K562 (cell line): ENCODE results near the gene ACHE. TPM values are rescaled to one million over a fixed set of nuclear protein-coding genes. Genes with fewer than 3 reads are reported as not detected.

Experiments used
- ARID3A ChIP-seq: IDR thresholded peaks from 2 replicates; pipeline ENCODE4 v1.6.1; 2012; ENCODE audit warnings: low read depth, low read length, improper control_type of control experiment, borderline replicate concordance
- ATF1 ChIP-seq, 2 experiments: fragments of 450-650 bp in 1 of 2; IDR thresholded peaks; 2 replicates each; pipeline ENCODE4 v1.6.1; 2016; ENCODE audit warnings: missing compliant biosample characterization in 1 of 2, missing genetic modification characterization in 1 of 2
- CSDE1 ChIP-seq, 2 experiments: fragments of 450-650 bp; IDR thresholded peaks; 2 replicates each; pipeline ENCODE4 v1.6.1; 2016; ENCODE audit warnings: mild to moderate bottlenecking in 1 of 2
- ESRRA ChIP-seq: fragments of 450-650 bp; IDR thresholded peaks from 2 replicates; pipeline ENCODE4 v1.6.1; 2014; ENCODE audit warnings: low read depth, mild to moderate bottlenecking, moderate library complexity, borderline replicate concordance
- GTF2E2 ChIP-seq: fragments of 200-800 bp; sonication (Bioruptor generic); IDR thresholded peaks from 2 replicates; pipeline ENCODE4 v1.6.1; 2016; ENCODE audit warnings: missing genetic modification characterization, missing compliant biosample characterization
- HDGF ChIP-seq: fragments of 450-650 bp; IDR thresholded peaks from 2 replicates; pipeline ENCODE4 v1.6.1; 2016
- JUND ChIP-seq, 2 experiments: IDR thresholded peaks; 2 replicates in 1 of 2; 3 replicates in 1 of 2; pipeline ENCODE4 v1.6.1; 2011; ENCODE audit warnings: borderline replicate concordance in 2 of 2, low read depth in 2 of 2, low read length in 2 of 2, improper control_type of control experiment in 1 of 2, missing biosample characterization in 1 of 2, missing genetic modification characterization in 1 of 2, missing genetic modification reagents in 1 of 2
- KDM2B ChIP-seq: fragments of 250-450 bp; sonication (Bioruptor Pico); IDR thresholded peaks from 2 replicates; pipeline ENCODE4 v1.8.0; 2021; ENCODE audit warnings: mild to moderate bottlenecking, moderate library complexity
- MCM7 ChIP-seq, 2 experiments: fragments of 450-650 bp; IDR thresholded peaks; 2 replicates each; pipeline ENCODE4 v1.6.1; 2016 to 2018
- PYGO2 ChIP-seq: fragments of 450-650 bp; IDR thresholded peaks from 2 replicates; pipeline ENCODE4 v1.6.1; 2016; ENCODE audit warnings: mild to moderate bottlenecking, missing genetic modification characterization, moderate library complexity, missing compliant biosample characterization
- RB1 ChIP-seq: fragments of 450-650 bp; IDR thresholded peaks from 2 replicates; pipeline ENCODE4 v1.6.1; 2017; ENCODE audit warnings: low read depth, mild to moderate bottlenecking
- TARDBP ChIP-seq: fragments of 450-650 bp; IDR thresholded peaks from 2 replicates; pipeline ENCODE4 v1.6.1; 2016
- ZC3H4 ChIP-seq: sonication (generic); formaldehyde crosslinking; IDR thresholded peaks from 2 replicates; pipeline ENCODE4 v1.9.0; 2021; ENCODE audit warnings: missing genetic modification reagents, borderline replicate concordance
- ZNF140 ChIP-seq: fragments of 250-450 bp; sonication (Bioruptor Pico); IDR thresholded peaks from 2 replicates; pipeline ENCODE4 v1.8.0; 2021; ENCODE audit warnings: moderate library complexity, mild to moderate bottlenecking, inconsistent platforms
- ZNF3 ChIP-seq: fragments of 250-450 bp; sonication (Bioruptor Pico); IDR thresholded peaks from 2 replicates; pipeline ENCODE4 v1.5.0; 2021; ENCODE audit warnings: mild to moderate bottlenecking, moderate library complexity
- ZNF41 ChIP-seq: fragments of 250-450 bp; sonication (Bioruptor Pico); conservative IDR thresholded peaks from 2 replicates; pipeline ENCODE4 v1.4.0; 2020; ENCODE audit warnings: mild to moderate bottlenecking
- polyA plus RNA-seq, 8 experiments: library from polyadenylated mRNA; depleted of rRNA in 4 of 8; stranded (reverse) in 5 of 8; unstranded in 3 of 8; fragments of >200 nt; fragmentation: Nextera tagmentation in 2 of 8; fragmentation: Illumina TruSeq in 1 of 8; extraction: Ambion mirVana in 2 of 8; extraction: Trizol in 1 of 8; gene quantifications; 2 replicates each; pipeline versions ENCODE4 v1.2.1 to v1.2.3, GENCODE V29; 2011 to 2014; ENCODE audit warnings: inconsistent platforms in 1 of 8, missing spikeins in 1 of 8
- total RNA-seq, 7 experiments: library from RNA; depleted of rRNA in 6 of 7; stranded (reverse); fragments of >200 nt in 6 of 7; fragmentation: Illumina TruSeq in 2 of 7; extraction: Trizol in 2 of 7; gene quantifications; 2 replicates each; pipeline versions ENCODE4 v1.2.1 to v1.2.3, GENCODE V29; 2011 to 2021; ENCODE audit warnings: low replicate concordance in 1 of 7
- TF ChIP-seq, protein P1 (sequence below): sonication (generic); formaldehyde crosslinking; IDR thresholded peaks from 2 replicates; pipeline ENCODE4 v1.8.1; 2023; ENCODE audit warnings: mild to moderate bottlenecking, missing genetic modification reagents
- TF ChIP-seq, protein P2 (sequence below): fragments of 450-650 bp; formaldehyde crosslinking; IDR thresholded peaks from 2 replicates; pipeline ENCODE4 v1.4.0; 2020; ENCODE audit warnings: mild to moderate bottlenecking, moderate library complexity
- TF ChIP-seq, protein P3 (sequence below): fragments of 250-450 bp; sonication (Bioruptor Pico); IDR thresholded peaks from 2 replicates; pipeline ENCODE4 v1.4.0; 2020; ENCODE audit warnings: mild to moderate bottlenecking, moderate library complexity, borderline replicate concordance
- TF ChIP-seq, protein P4 (sequence below), 2 experiments: fragments of 450-650 bp; IDR thresholded peaks; 2 replicates each; pipeline ENCODE4 v1.6.1; 2016

ACHE gene
- total and polyA plus RNA-seq, 9 of the 15 experiments (the other 6 are each of a cell fraction or from before 2014, with no cell fraction given): 0.04 to 8.8 (median 1.9) TPM

GRCh38 chr7:100875356-100875751, 20.3 kb downstream of the ACHE start (continued):
- no peak for TF ChIP-seq ESRRA
- no peak; the same call in 1 of the 2 replicates for TF ChIP-seq GTF2E2 (tag)
- TF ChIP-seq JUND (IDR thresholded peaks at IDR 0.05; ENCODE audit: borderline replicate concordance, low read depth, low read length): no peak
- TF ChIP-seq JUND (tag; IDR thresholded peaks at IDR 0.05; ENCODE audit: borderline replicate concordance, low read depth, low read length): no peak
- TF ChIP-seq, protein P1, sequence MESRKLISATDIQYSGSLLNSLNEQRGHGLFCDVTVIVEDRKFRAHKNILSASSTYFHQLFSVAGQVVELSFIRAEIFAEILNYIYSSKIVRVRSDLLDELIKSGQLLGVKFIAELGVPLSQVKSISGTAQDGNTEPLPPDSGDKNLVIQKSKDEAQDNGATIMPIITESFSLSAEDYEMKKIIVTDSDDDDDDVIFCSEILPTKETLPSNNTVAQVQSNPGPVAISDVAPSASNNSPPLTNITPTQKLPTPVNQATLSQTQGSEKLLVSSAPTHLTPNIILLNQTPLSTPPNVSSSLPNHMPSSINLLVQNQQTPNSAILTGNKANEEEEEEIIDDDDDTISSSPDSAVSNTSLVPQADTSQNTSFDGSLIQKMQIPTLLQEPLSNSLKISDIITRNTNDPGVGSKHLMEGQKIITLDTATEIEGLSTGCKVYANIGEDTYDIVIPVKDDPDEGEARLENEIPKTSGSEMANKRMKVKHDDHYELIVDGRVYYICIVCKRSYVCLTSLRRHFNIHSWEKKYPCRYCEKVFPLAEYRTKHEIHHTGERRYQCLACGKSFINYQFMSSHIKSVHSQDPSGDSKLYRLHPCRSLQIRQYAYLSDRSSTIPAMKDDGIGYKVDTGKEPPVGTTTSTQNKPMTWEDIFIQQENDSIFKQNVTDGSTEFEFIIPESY (CRISPR knock-in tag): no peak
- TF ChIP-seq, protein P2, sequence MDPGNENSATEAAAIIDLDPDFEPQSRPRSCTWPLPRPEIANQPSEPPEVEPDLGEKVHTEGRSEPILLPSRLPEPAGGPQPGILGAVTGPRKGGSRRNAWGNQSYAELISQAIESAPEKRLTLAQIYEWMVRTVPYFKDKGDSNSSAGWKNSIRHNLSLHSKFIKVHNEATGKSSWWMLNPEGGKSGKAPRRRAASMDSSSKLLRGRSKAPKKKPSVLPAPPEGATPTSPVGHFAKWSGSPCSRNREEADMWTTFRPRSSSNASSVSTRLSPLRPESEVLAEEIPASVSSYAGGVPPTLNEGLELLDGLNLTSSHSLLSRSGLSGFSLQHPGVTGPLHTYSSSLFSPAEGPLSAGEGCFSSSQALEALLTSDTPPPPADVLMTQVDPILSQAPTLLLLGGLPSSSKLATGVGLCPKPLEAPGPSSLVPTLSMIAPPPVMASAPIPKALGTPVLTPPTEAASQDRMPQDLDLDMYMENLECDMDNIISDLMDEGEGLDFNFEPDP (CRISPR knock-in tag): no peak
- TF ChIP-seq TARDBP: no peak
- 0 out of 2 replicates have a peak, but pooled peaks have one; percentile 8 for TF ChIP-seq ATF1 (CRISPR knock-in tag; IDR thresholded peaks at IDR 0.05)
- TF ChIP-seq ATF1 (tag; IDR thresholded peaks at IDR 0.05): no peak
- TF ChIP-seq KDM2B: no peak
- TF ChIP-seq ZC3H4 (CRISPR knock-in tag): 0 out of 2 replicates have a peak, but pooled peaks have one; percentile 43
- TF ChIP-seq ARID3A: no peak
- no peak for TF ChIP-seq ZNF41 (CRISPR knock-in tag)
- TF ChIP-seq MCM7 (IDR thresholded peaks at IDR 0.05): no peak
- TF ChIP-seq ZNF140 (CRISPR knock-in tag): no peak
- TF ChIP-seq, protein P3, sequence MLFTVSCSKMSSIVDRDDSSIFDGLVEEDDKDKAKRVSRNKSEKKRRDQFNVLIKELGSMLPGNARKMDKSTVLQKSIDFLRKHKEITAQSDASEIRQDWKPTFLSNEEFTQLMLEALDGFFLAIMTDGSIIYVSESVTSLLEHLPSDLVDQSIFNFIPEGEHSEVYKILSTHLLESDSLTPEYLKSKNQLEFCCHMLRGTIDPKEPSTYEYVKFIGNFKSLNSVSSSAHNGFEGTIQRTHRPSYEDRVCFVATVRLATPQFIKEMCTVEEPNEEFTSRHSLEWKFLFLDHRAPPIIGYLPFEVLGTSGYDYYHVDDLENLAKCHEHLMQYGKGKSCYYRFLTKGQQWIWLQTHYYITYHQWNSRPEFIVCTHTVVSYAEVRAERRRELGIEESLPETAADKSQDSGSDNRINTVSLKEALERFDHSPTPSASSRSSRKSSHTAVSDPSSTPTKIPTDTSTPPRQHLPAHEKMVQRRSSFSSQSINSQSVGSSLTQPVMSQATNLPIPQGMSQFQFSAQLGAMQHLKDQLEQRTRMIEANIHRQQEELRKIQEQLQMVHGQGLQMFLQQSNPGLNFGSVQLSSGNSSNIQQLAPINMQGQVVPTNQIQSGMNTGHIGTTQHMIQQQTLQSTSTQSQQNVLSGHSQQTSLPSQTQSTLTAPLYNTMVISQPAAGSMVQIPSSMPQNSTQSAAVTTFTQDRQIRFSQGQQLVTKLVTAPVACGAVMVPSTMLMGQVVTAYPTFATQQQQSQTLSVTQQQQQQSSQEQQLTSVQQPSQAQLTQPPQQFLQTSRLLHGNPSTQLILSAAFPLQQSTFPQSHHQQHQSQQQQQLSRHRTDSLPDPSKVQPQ (CRISPR knock-in tag): no peak
- 0 out of 2 replicates have a peak, but pooled peaks have one; percentile 9 for TF ChIP-seq RB1
- TF ChIP-seq, protein P4, sequence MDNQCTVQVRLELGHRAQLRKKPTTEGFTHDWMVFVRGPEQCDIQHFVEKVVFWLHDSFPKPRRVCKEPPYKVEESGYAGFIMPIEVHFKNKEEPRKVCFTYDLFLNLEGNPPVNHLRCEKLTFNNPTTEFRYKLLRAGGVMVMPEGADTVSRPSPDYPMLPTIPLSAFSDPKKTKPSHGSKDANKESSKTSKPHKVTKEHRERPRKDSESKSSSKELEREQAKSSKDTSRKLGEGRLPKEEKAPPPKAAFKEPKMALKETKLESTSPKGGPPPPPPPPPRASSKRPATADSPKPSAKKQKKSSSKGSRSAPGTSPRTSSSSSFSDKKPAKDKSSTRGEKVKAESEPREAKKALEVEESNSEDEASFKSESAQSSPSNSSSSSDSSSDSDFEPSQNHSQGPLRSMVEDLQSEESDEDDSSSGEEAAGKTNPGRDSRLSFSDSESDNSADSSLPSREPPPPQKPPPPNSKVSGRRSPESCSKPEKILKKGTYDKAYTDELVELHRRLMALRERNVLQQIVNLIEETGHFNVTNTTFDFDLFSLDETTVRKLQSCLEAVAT (IDR thresholded peaks at IDR 0.05): 0 out of 4 replicates have a peak, but pooled peaks of 1 of the 2 experiments have one; percentile 43
- no peak for TF ChIP-seq ZNF3 (CRISPR knock-in tag)
- TF ChIP-seq HDGF: no peak
- no peak for TF ChIP-seq PYGO2
- TF ChIP-seq CSDE1 (IDR thresholded peaks at IDR 0.05): peak in 1 of 2 experiments; percentile 37; a peak in 1 of 4 replicates
